Uterus (tissue), 4 donors: Measurements from ENCODE around the gene PROS1. TPM values are rescaled to one million over a fixed set of nuclear protein-coding genes. Genes with fewer than 3 reads are reported as not detected.
"Not testable (repeated sequence)": the region's sequence is repeated elsewhere in the genome, so short reads cannot be mapped to it uniquely, and the experiment has no call there.

ENCODE experiments used
- DNase-seq, 2 donors: peaks; one replicate each; pipeline ENCODE4 v3.0.0-alpha.2; 2019 to 2020
- H3K27ac ChIP-seq, 2 donors: fragments of 200-600 bp; sonication (generic); 1 replicate in 1 of 2; 2 replicates in 1 of 2; pipeline ENCODE4 v1.5.1; 2016 to 2018
- H3K27me3 ChIP-seq, 2 donors: fragments of 200-600 bp; sonication (generic); one replicate each; pipeline ENCODE4 v1.5.1; 2018 to 2019; ENCODE audit warnings: control low read depth in 1 of 2
- H3K36me3 ChIP-seq, 2 donors: fragments of 200-600 bp; sonication (generic); one replicate each; pipeline ENCODE4 v1.5.1; 2019; ENCODE audit warnings: control low read depth in 1 of 2
- H3K4me1 ChIP-seq, 2 donors: fragments of 200-600 bp; sonication (generic); one replicate each; pipeline ENCODE4 v1.5.1; 2018 to 2019; ENCODE audit warnings: control low read depth in 1 of 2
- H3K4me3 ChIP-seq, 2 donors: fragments of 200-600 bp; sonication (generic); 1 replicate in 1 of 2; 2 replicates in 1 of 2; pipeline ENCODE4 v1.5.1; 2018 to 2019; ENCODE audit warnings: mild to moderate bottlenecking in 1 of 2
- H3K9me3 ChIP-seq, 2 donors: fragments of 200-600 bp; sonication (generic); one replicate each; pipeline ENCODE4 v1.5.1; 2019; ENCODE audit warnings: control low read depth in 1 of 2
- CTCF ChIP-seq, 4 experiments: fragments of 200-600 bp in 2 of 4; fragments of 450-650 bp in 2 of 4; sonication (generic) in 2 of 4; IDR thresholded peaks; one replicate each; pipeline ENCODE4 v1.5.1; 2016 to 2019; ENCODE audit warnings: antibody characterized with exemption in 4 of 4, mild to moderate bottlenecking in 2 of 4, moderate library complexity in 1 of 4
- POLR2A ChIP-seq, 2 donors: fragments of 450-650 bp; IDR thresholded peaks; one replicate each; pipeline ENCODE4 v1.6.1; 2016; ENCODE audit warnings: antibody characterized with exemption in 2 of 2, mild to moderate bottlenecking in 1 of 2, moderate library complexity in 1 of 2
- intact Hi-C: fragments of 100-400 bp; cut with DNase I; formaldehyde crosslinking; loops from one replicate; pipeline ENCODE4 v1.15.1; 2023; ENCODE audit warnings: low total_unique reads
- total RNA-seq, 4 donors: library from RNA; depleted of rRNA in 3 of 4; stranded (reverse); fragments of >200 nt in 3 of 4; gene quantifications; one replicate each; pipeline versions ENCODE4 v1.1.0 to v1.2.4, GENCODE V29; 2014 to 2023
- donor health status: DM: yes; HTN: yes; CAD: no.

PROS1 gene
- total RNA-seq, 4 donors from 2014 or later: 14.6 to 60.3 (median 36.8) TPM

DNA sequence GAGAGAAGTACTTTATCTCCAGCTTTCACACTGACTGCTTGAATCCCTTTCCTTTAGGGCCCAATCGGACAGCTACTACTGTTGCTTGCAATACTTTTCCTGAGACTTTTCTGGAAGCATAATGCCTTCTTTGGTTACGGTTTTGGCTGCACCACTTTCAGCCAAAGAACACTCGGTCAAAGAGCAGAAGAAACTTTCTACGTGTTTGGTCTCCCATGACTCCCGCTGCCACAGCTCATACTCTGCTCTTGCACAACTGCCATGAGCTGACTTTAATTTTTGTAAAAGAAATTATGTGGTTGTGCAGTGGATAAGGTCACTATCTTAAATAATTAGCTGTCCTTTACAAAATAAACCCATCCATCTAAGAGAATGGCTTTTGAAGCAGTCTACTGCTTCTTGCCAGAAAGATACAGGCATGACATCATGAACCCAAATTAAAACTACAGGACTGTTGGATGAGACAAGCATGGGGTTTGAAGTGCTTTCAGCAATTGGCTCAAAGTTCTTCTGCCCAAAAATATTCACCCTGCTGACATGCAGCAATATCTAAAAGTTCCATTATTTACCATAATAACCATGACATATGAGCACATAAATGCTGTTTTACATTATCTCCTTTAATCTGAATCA, 42.0 kb downstream of the PROS1 start:
- Histone ChIP-seq H3K4me1 (no peaks in the 10 kb centered on the region), H3K27me3 (no peaks in the 10 kb centered on the region), H3K4me3 (no peak overlapping the region), H3K9me3 (no peaks in the 10 kb centered on the region), H3K27ac (no peak overlapping the region), H3K36me3 (no peaks in the 10 kb centered on the region)
- TF ChIP-seq CTCF (IDR thresholded peaks at IDR 0.05): no peak
- no peak for TF ChIP-seq POLR2A (IDR thresholded peaks at IDR 0.05)
- intact Hi-C loops: no loop called here
- no peak for DNase-seq

DNA sequence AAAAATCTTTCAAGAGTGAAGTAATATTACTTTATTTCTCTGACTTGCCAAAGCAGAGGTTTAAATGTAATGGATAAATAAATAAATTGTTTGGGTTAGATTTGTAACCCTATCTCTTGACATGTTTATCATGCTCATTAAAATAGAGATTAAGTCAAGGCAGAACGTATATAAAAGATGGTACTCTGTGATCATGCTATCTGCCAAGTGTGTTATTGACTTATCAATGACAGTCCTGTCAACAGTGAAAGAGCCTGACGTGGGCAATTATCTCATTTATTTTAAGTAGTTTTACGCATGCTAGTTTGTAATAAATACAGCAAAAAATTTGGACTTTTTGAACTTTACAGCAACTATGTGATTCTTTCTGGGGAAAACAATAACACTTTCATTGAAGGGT, 43.7 kb downstream of the PROS1 start:
- Histone ChIP-seq H3K4me3 (no peak overlapping the region), H3K27ac (no peak overlapping the region), H3K27me3 (no peaks in the 10 kb centered on the region), H3K4me1 (no peaks in the 10 kb centered on the region), H3K36me3 (no peaks in the 10 kb centered on the region), H3K9me3 (no peaks in the 10 kb centered on the region)
- no peak for DNase-seq
- TF ChIP-seq POLR2A (IDR thresholded peaks at IDR 0.05) (no peak), CTCF (IDR thresholded peaks at IDR 0.05) (no peak)
- intact Hi-C loops: no loop called here

GRCh38 chr3:93926789-93927188, 46.9 kb downstream of the PROS1 start:
- Histone ChIP-seq H3K4me1 (no peaks in the 10 kb centered on the region), H3K36me3 (no peaks in the 10 kb centered on the region), H3K27me3 (no peaks in the 10 kb centered on the region), H3K27ac (no peak overlapping the region), H3K9me3 (no peaks in the 10 kb centered on the region), H3K4me3 (no peak overlapping the region)
- DNase-seq: no peak
- TF ChIP-seq POLR2A (IDR thresholded peaks at IDR 0.05) (no peak), CTCF (IDR thresholded peaks at IDR 0.05) (no peak)
- intact Hi-C loops: no loop called here

- TF ChIP-seq POLR2A (IDR thresholded peaks at IDR 0.05): no peak
- TF ChIP-seq CTCF (IDR thresholded peaks at IDR 0.05): no peak
- no peaks in the 10 kb centered on the region for H3K36me3 ChIP-seq
- H3K27me3 ChIP-seq: no peaks in the 10 kb centered on the region
- H3K4me3 ChIP-seq: no peak overlapping the region
- no peaks in the 10 kb centered on the region for H3K4me1 ChIP-seq
- H3K9me3 ChIP-seq: no peaks in the 10 kb centered on the region
- no peak for DNase-seq
- intact Hi-C loops: no loop called here
- no peak overlapping the region for H3K27ac ChIP-seq
These were observed 49.2 kb downstream of the PROS1 start for GRCh38 chr3:93924491-93924890.

- intact Hi-C loops: no loop called here
- Histone ChIP-seq H3K27me3 (no peaks in the 10 kb centered on the region), H3K36me3 (no peaks in the 10 kb centered on the region), H3K9me3 (no peaks in the 10 kb centered on the region), H3K4me1 (no peaks in the 10 kb centered on the region), H3K4me3 (no peak overlapping the region), H3K27ac (no peak overlapping the region)
- TF ChIP-seq CTCF (IDR thresholded peaks at IDR 0.05) (no peak), POLR2A (IDR thresholded peaks at IDR 0.05) (no peak)
- no peak for DNase-seq
These were observed 50.7 kb downstream of the PROS1 start for GRCh38 chr3:93923006-93923405.

DNA sequence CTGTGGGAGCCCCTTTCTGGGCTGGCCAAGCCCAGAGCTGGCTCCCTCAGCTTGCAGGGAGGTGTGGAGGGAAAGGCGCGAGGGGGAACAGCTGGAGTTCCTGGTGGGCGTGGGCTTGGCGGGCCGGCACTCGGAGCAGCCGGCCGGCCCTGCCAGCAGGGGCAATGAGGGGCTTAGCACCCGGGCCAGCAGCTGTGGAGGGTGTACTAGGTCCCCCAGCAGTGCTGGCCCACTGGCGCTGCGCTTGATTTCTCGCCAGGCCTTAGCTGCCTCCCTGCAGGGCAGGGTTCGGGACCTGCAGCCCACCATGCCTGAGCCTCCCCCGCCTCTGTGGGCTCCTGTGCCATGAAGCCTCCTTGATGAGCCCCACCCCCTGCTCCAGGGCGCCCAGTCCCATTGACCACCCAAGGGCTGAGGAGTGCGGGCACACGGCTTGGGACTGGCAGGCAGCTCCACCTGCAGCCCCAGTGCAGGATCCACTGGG, 56.1 kb downstream of the PROS1 start:
- H3K4me1 ChIP-seq, DNase-seq, H3K4me3 ChIP-seq, H3K27me3 ChIP-seq, H3K9me3 ChIP-seq, intact Hi-C loops, H3K36me3 ChIP-seq, H3K27ac ChIP-seq: not testable (repeated sequence)

GRCh38 chr3:93913623-93914022, 60.1 kb downstream of the PROS1 start:
- H3K27me3 ChIP-seq, intact Hi-C loops, H3K9me3 ChIP-seq, H3K4me1 ChIP-seq, H3K4me3 ChIP-seq, H3K27ac ChIP-seq, H3K36me3 ChIP-seq, DNase-seq: not testable (repeated sequence)
